GM15510 (cell line): ENCODE results near the gene PDE4D.

Source experiments
- POLR2A ChIP-seq: IDR thresholded peaks from 3 replicates; pipeline ENCODE4 v1.6.1; 2011; ENCODE audit warnings: borderline replicate concordance; ENCODE audit not compliant: insufficient read length; ENCODE audit errors: extremely low read depth

The PDE4D gene

DNA sequence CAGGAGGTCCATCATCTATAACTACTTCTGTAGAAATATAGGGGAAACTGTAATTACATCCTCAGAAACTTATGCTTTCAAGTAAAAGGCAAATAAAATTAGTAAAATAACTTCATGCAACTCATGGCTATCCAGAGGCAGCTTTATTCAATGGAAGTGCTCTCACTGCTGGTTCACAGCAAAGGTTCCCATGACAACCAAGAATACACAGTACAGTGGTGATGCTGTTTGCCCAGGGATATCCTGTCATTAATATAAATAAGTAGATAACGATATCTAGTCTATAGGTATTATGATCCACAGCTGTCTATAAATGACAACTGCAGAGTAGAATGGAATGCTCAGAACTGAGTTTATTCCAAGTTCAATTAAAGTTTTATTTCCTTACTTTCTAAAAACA lies 390.3 kb downstream of the PDE4D start:
- no peak for TF ChIP-seq POLR2A

GRCh38 chr5:59501316-59501715 lies 392.2 kb downstream of the PDE4D start:
- no peak for TF ChIP-seq POLR2A

DNA sequence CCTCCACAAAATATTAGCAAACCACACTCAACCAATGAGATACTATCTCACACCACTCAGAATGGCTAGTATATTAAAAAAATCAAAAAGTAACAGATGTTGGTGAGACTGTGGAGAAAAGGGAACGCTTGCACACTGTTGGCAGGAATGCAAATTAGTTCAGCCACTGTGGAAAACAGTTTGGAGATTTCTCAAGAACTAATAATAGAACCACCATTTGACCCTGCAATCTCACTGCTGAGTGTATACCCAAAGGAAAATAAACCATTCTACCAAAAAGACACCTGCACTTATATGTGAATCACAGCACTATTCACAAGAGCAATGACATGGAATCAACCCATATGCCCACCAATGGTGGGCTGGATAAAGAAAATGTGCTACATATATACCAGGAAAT lies 393.5 kb downstream of the PDE4D start:
- TF ChIP-seq POLR2A: no peak

DNA sequence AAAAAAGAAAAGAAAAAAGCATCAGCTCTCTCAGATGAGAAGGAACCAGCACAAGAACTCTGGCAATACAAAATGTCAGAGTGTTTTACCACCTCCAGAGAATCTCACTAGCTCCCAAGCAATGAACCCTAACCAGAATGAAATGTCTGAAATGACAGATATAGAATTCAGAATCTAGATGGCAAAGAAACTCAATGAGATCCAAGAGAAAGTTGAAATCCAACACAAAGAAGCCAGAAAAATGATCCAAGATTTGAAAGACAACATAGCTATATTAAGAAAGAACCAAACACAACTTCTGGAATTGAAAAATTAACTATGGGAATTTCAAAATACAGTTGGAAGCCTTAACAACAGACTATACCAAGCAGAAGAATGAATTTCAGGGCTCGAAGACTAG lies 396.3 kb downstream of the PDE4D start:
- TF ChIP-seq POLR2A: no peak

DNA sequence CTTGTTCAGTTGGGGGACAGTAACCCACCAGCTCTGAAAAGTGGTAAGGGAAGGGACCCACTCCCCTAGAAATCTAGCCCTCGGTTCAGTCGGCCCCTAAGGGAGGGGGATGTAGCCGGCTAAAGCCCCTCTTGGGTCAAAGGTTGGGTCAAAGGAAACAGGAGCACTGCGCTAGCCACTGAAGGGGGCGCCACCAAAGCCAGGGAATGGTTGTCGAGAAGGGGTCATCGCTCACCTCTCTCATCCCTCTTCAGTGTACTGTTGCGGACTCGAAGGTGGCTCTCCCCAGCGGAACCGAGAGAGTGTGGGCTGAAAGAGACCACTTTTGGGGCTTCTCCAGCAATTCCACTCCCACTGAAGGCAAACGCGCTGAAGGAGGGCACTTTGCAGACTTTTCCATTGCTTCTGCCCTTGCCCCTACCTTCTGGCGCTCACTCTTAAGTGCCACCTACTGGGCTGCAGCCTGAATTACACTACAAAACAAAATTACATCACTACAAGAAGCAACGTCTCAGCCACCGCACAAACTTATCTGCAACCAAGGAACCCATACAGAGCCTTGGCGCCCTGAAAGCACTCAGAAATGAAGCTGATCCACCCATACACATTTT lies 396.9 kb downstream of the PDE4D start:
- no peak for TF ChIP-seq POLR2A

DNA sequence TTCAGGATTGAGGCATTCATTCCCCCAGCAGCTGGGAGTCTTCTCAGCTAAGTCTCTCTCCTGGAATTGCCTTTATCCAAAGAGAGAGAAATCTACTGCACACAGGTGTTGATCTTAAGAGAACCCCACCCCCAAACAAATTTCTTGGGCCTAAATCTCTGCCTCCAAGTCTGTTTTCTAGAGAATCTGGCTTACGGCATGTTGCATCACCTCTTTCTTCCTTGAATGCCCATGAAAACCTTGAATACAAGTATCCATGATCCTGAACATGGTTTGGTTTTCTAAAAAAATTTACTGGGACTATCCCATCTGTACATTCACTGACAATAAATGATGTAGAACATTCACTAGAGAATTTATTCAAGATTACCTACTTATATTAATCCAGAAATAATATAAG lies 401.6 kb downstream of the PDE4D start:
- TF ChIP-seq POLR2A: no peak

GRCh38 chr5:59489551-59489950 lies 404.0 kb downstream of the PDE4D start:
- TF ChIP-seq POLR2A: no peak

DNA sequence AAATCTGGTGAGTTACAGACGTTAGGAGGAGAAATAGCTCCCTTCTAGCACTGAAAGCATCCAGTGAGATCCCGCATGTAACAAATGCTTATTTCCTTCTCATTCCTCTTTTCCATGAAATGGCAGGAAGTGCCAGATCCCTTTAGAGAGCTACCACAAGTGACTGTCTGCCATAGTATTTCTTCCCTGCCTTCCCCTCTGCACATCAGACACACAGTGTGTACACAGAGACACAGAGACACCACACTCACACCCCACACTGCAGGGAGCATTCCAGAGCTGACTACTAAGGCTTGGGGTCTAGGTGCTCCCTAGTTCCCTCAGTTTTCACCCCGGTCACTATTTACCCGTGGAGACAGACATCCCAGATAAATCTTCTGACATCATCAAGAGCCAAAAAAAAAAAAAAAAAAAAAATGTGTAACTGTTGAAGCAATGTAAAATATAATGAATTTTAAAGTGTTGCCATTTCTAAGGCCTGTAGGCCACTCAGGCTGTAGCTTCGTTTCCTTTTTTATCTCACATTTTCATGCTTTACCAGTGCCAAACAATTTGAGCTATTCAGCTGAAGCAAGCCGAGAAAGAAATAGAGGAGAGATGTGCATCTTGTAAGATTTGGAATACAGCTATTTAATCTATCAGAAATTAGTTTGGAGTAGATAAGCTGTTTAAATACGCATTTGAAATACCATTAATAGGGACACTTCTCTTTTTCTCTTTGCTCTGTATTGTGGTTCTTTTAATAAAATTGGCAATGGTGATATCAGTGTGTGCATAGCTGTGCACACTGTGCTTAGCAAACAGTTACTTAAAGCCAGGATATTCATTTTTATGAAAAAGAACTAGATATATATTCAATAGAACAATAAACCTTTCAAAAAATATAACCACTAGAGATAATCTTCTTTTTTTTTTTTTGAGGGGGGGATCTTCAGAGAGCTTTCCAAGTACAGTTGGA lies 405.5 kb downstream of the PDE4D start:
- TF ChIP-seq POLR2A: no peak

DNA sequence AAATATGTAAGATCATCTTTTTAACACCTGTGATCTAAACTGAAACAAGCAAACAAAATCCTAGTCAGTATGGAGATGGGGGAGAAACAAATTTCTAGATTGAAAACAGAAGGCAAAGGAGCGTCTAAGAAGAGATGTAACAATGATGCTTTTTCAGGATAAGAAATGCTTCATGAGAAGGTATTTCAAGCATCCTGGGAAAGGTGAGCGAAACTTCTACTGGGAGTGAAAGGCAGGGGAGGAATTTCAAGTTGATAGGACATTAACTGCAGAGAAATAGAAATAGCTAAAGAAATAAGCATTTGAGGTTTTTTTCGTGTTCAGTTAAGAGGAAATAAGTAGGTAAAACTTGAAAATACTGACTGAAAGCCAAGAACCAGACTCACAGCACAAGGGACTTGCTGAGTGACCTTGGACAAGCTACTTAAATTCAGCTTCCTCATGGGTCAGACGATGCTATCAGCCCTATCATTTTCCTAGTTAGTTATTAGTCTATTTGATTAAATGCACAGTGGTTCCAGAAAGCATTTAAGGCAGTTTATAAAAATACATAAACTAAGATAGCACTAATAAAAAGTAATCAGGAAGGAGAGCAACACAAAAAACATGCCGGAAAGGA lies 406.3 kb downstream of the PDE4D start:
- no peak for TF ChIP-seq POLR2A

GRCh38 chr5:59486508-59486907 lies 407.0 kb downstream of the PDE4D start:
- TF ChIP-seq POLR2A: no peak

- no peak for TF ChIP-seq POLR2A
Measured at GRCh38 chr5:59485629-59486439, 407.7 kb downstream of the PDE4D start.

GRCh38 chr5:59485107-59485506 lies 408.4 kb downstream of the PDE4D start:
- no peak for TF ChIP-seq POLR2A

DNA sequence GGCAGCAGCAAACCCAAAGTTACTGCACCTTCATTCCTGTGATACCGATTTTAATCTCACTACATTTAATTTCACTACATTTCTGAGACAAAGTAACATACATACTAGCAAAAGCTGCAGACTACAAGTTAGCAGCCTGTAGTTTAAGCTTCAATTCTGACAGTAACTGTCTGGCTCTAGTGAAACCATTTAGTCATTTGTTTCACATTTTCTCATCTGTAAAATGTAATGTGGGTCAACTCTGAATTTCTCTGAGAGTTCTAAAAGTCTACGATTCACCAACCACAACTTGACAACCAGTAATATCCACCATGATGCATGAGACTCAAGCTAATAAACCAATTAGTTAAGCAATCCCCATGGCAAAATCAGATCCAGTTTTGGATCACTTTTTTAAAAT lies 408.9 kb downstream of the PDE4D start:
- TF ChIP-seq POLR2A: no peak

DNA sequence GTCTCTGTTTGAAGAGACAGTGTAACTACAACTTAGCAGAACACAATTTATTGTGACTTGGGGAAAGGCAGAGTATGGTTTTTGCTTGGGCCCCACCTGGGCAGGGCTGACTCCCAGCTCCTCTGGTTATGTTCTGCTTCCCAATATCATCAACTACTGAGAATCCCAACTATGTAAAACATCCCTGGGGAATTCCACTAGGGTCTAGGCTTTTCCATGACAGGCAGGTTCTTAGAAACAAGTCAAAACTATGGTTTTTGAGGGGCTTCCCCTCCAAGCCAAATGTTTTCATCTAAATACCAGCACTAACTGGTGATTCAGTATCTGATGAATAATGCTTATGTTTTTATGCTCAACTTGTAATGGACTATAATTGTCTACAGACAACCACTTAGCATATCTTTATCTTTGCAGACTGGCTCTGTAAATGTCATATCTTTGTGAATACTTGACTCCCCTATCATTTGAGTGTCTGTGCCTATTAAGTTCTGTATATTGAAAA lies 409.5 kb downstream of the PDE4D start:
- no peak for TF ChIP-seq POLR2A
